Neural crest cell (in vitro differentiated cells): ENCODE data around the gene RAP1GDS1. TPM values are rescaled to one million over a fixed set of nuclear protein-coding genes. Genes with fewer than 3 reads are reported as not detected.
"Not testable (repeated sequence)": the region's sequence is repeated elsewhere in the genome, so short reads cannot be mapped to it uniquely, and the experiment has no call there.

Source experiments
- DNase-seq: peaks from one replicate; pipeline ENCODE4 v3.0.0; 2021; ENCODE audit warnings: low read depth, mixed read lengths, low spot score
- H3K27ac Mint-ChIP-seq: one replicate; pipeline ENCODE4 v1.8.0; 2021; ENCODE audit warnings: mild to moderate bottlenecking, mixed read lengths; ENCODE audit not compliant: unreplicated experiment
- H3K27me3 Mint-ChIP-seq: 2 replicates; pipeline ENCODE4 v1.8.0; 2021; ENCODE audit warnings: low read depth, mild to moderate bottlenecking, mixed read lengths
- H3K36me3 Mint-ChIP-seq: 2 replicates; pipeline ENCODE4 v1.8.0; 2021; ENCODE audit warnings: low read depth, mild to moderate bottlenecking, mixed read lengths
- H3K4me1 Mint-ChIP-seq: 2 replicates; pipeline ENCODE4 v1.8.0; 2021; ENCODE audit warnings: mixed read lengths
- H3K4me3 Mint-ChIP-seq: one replicate; pipeline ENCODE4 v1.8.0; 2021; ENCODE audit warnings: mild to moderate bottlenecking, mixed read lengths
- H3K9me3 Mint-ChIP-seq: 2 replicates; pipeline ENCODE4 v1.8.0; 2021; ENCODE audit warnings: mixed read lengths
- total RNA-seq: library from RNA; stranded (reverse); gene quantifications from 2 replicates; pipeline ENCODE4 v1.2.1, GENCODE V29; 2021
- TF ChIP-seq, protein P1 (sequence below): fragments of 200-600 bp; sonication (generic); conservative IDR thresholded peaks from 2 replicates; pipeline ENCODE4 v1.5.0; 2021; ENCODE audit warnings: antibody characterized with exemption, mild to moderate bottlenecking

RAP1GDS1 gene
- total RNA-seq, 1 donor from 2014 or later = 46.3 TPM

GRCh38 chr4:98476891-98477290 is 215.7 kb downstream of the RAP1GDS1 start:
- Mint-ChIP-seq H3K9me3 (peaks cover 3% of the 10 kb centered on the region), H3K36me3 (peaks cover 43% of the 10 kb centered on the region), H3K4me3 (no peak overlapping the region), H3K4me1 (no peaks in the 10 kb centered on the region), H3K27me3 (no peaks in the 10 kb centered on the region), H3K27ac (no peak overlapping the region)
- TF ChIP-seq, protein P1, sequence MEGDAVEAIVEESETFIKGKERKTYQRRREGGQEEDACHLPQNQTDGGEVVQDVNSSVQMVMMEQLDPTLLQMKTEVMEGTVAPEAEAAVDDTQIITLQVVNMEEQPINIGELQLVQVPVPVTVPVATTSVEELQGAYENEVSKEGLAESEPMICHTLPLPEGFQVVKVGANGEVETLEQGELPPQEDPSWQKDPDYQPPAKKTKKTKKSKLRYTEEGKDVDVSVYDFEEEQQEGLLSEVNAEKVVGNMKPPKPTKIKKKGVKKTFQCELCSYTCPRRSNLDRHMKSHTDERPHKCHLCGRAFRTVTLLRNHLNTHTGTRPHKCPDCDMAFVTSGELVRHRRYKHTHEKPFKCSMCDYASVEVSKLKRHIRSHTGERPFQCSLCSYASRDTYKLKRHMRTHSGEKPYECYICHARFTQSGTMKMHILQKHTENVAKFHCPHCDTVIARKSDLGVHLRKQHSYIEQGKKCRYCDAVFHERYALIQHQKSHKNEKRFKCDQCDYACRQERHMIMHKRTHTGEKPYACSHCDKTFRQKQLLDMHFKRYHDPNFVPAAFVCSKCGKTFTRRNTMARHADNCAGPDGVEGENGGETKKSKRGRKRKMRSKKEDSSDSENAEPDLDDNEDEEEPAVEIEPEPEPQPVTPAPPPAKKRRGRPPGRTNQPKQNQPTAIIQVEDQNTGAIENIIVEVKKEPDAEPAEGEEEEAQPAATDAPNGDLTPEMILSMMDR = no peak
- DNase-seq = no peak

DNA sequence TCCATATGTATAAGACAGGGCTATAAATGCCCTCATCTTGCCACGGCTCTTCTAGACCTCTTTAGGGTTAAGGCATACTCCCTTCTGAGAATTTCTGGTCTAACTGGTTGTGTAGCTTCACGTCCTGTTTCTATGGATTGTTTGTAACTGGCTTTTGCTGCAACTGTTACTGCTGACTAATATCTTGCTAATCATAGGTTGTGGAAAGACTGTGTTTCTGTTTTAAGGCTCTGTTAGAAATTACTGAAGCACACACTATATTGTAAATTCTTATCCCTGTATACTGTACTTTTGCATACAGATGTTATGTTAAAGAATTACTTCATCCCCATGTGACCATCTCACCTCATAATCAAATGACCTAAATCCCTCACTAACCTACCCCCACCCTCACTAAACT is 218.4 kb downstream of the RAP1GDS1 start:
- not testable (repeated sequence) for DNase-seq, H3K9me3 Mint-ChIP-seq, H3K4me3 Mint-ChIP-seq, H3K4me1 Mint-ChIP-seq, H3K27me3 Mint-ChIP-seq, H3K27ac Mint-ChIP-seq
- peaks cover 25% of the 10 kb centered on the region for H3K36me3 Mint-ChIP-seq

DNA sequence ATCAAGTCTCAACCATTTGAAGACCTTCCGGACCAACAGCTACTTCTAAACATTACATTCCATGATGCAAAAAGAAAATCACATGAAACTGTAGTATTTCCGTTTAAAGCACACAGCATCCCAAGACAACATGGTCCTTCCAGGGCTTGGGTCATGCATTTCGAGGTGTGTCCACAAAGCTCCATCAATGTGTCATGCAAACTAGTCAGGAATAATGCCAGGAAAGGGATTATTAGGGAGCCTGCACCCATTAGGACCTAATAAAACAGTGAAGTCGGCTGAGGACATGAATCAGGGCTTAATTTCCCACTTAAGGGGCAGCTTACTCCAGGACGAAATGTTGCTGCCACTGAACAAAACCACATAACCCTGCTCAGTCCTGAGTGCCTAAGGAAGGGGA is 219.4 kb downstream of the RAP1GDS1 start:
- no peaks in the 10 kb centered on the region for H3K27me3 Mint-ChIP-seq
- no peak for DNase-seq
- H3K4me1 Mint-ChIP-seq = no peaks in the 10 kb centered on the region
- TF ChIP-seq, protein P1 = no peak
- H3K9me3 Mint-ChIP-seq = peaks cover 3% of the 10 kb centered on the region
- no peak overlapping the region for H3K4me3 Mint-ChIP-seq
- H3K36me3 Mint-ChIP-seq = peaks cover 19% of the 10 kb centered on the region
- H3K27ac Mint-ChIP-seq = no peak overlapping the region

DNA sequence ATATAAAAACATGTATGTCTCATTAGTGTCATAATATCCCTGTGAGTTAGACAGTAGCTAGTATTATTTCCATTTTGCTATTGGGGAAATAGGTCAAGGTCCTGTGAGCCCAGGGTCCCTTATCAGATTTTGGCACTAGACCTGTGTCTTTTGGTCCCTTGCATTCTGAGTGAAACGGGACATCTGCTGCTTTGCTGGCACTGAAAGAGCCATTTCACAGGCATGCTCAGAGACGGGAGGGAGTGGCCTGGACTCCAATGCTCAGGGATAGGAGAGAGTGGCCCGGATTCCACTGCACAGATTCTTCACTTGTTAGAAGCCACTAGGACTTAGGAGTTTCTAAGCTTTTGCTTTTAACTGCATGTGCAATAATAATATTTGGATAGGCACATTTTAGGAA is 220.0 kb downstream of the RAP1GDS1 start:
- peaks cover 1% of the 10 kb centered on the region for H3K9me3 Mint-ChIP-seq
- H3K27me3 Mint-ChIP-seq = no peaks in the 10 kb centered on the region
- H3K4me3 Mint-ChIP-seq = no peak overlapping the region
- TF ChIP-seq, protein P1 = no peak
- no peak for DNase-seq
- peaks cover 17% of the 10 kb centered on the region for H3K36me3 Mint-ChIP-seq
- no peak overlapping the region for H3K27ac Mint-ChIP-seq
- H3K4me1 Mint-ChIP-seq = no peaks in the 10 kb centered on the region

DNA sequence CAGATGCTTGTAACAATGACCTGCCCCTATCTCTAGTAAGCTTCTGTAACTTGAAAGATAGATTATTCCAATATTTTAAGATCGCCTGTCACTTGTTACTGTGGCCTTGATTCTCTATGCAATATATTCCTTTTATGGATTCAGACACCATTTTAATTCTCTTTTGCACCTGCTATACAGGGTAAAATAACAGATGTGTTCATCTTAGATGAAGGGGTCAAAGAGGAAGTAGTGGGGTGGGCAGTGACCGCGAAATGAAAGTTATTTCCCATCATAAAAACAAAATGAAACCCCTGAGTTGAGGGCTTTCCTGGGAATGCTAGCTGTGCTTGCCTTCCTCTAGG is 221.3 kb downstream of the RAP1GDS1 start:
- H3K4me1 Mint-ChIP-seq = peaks cover 2% of the 10 kb centered on the region
- H3K27me3 Mint-ChIP-seq = no peaks in the 10 kb centered on the region
- DNase-seq = no peak
- no peak overlapping the region for H3K27ac Mint-ChIP-seq
- no peaks in the 10 kb centered on the region for H3K9me3 Mint-ChIP-seq
- TF ChIP-seq, protein P1 = no peak
- H3K4me3 Mint-ChIP-seq = no peak overlapping the region
- H3K36me3 Mint-ChIP-seq = peaks cover 13% of the 10 kb centered on the region

DNA sequence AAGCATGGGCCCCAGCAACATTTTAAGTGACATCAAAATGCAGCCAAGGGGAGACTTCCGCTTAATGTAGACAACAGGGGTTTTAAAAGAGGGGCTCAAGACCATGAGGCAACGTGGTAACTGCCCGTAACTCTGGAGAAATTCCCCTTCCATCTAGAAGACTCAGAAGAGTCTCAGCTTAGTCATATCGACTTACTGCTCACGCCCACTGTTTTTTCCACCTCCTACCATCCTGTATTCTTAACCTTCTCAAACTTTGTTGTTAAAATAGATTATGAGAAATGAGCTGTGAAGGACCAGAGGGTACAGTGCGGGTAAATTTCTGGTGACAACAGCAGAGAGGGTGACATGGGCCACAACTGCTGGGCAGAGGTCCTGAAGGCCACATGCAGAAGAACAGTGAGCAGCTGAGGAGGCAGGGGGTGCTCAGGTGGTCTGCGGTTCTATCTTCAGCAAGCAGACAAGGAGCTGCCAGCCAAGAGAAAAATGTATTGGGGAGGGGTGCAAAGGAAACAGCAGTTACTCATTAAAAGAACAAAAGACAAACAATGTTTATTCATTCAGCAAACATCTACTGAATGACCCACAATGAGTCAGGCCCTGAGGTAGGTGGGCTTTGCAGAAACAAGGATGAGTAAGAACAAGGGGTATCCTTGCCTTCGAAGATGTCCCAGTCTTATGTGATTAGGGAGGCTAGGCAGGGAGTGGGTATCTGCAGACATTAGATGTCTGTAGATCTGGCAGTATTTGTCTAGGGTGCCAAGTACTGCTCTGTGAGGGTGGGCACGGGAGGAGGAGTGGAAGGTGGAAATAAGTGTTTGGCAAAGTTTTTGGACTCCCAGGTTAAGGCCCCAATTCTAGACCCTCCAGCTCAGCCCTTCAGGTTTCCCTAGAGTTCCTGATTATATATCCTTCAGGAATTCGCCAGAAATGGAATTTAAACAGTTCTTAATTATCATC is 221.9 kb downstream of the RAP1GDS1 start:
- peak overlapping the region; percentile 36 for H3K27ac Mint-ChIP-seq
- peaks cover 11% of the 10 kb centered on the region for H3K36me3 Mint-ChIP-seq
- DNase-seq = no peak
- peaks cover 7% of the 10 kb centered on the region for H3K4me1 Mint-ChIP-seq
- TF ChIP-seq, protein P1 = no peak
- no peaks in the 10 kb centered on the region for H3K9me3 Mint-ChIP-seq
- no peak overlapping the region for H3K4me3 Mint-ChIP-seq
- H3K27me3 Mint-ChIP-seq = no peaks in the 10 kb centered on the region
